Common myeloid progenitor, CD34-positive (primary cell): ENCODE measurements around the gene DFFB.
"Not testable (repeated sequence)": the region's sequence is repeated elsewhere in the genome, so short reads cannot be mapped to it uniquely, and the experiment has no call there.

Experiments used
- CTCF ChIA-PET: fragments of 350-600 bp; sonication (Branson Sonifier 250); formaldehyde crosslinking; loops from one replicate; lab custom pipeline; 2021; ENCODE audit warnings: antibody characterized with exemption; lab: Charles Lee
- POLR2A ChIA-PET: fragments of 350-600 bp; sonication (Branson Sonifier 250); formaldehyde crosslinking; loops from one replicate; lab custom pipeline; 2021; ENCODE audit warnings: antibody characterized with exemption; lab: Charles Lee
- DNase-seq, 3 donors: peaks; one replicate each; pipeline versions ENCODE4 v3.0.0 to v3.0.0-alpha.2; 2013
- H3K27ac ChIP-seq, 2 experiments: 1 replicate in 1 of 2; 2 replicates in 1 of 2; pipeline ENCODE4 v1.7.0; 2013; ENCODE audit warnings: inconsistent platforms in 2 of 2, low read length in 2 of 2, mild to moderate bottlenecking in 2 of 2, low read depth in 1 of 2, moderate library complexity in 1 of 2; ENCODE audit not compliant: severe bottlenecking in 2 of 2, insufficient read depth in 1 of 2, poor library complexity in 1 of 2
- H3K27me3 ChIP-seq, 5 experiments: replicated peaks in 2 of 5; 1 replicate in 3 of 5; 2 replicates in 2 of 5; pipeline versions ENCODE4 v1.6.1 to v1.7.0; 2013; ENCODE audit warnings: low read length in 4 of 5, mild to moderate bottlenecking in 2 of 5, moderate library complexity in 2 of 5, inconsistent platforms in 1 of 5; ENCODE audit not compliant: insufficient read depth in 5 of 5, control insufficient read depth in 4 of 5
- H3K36me3 ChIP-seq, 4 experiments: 1 replicate in 2 of 4; 2 replicates in 2 of 4; pipeline versions ENCODE4 v1.6.1 to v1.7.0; 2013; ENCODE audit warnings: low read length in 3 of 4, control low read depth in 1 of 4, mild to moderate bottlenecking in 1 of 4; ENCODE audit not compliant: control insufficient read depth in 4 of 4, insufficient read depth in 4 of 4
- H3K4me1 ChIP-seq, 4 experiments: 1 replicate in 3 of 4; 2 replicates in 1 of 4; pipeline versions ENCODE4 v1.6.1 to v1.7.1; 2013; ENCODE audit warnings: low read length in 3 of 4, mild to moderate bottlenecking in 3 of 4, control low read depth in 1 of 4, inconsistent platforms in 1 of 4, moderate library complexity in 1 of 4; ENCODE audit not compliant: control insufficient read depth in 4 of 4, insufficient read depth in 4 of 4; ENCODE audit errors: control extremely low read depth in 1 of 4
- H3K4me3 ChIP-seq, 7 experiments: 1 replicate in 4 of 7; 2 replicates in 3 of 7; pipeline versions ENCODE4 v1.5.1 to v1.7.0; 2013; ENCODE audit warnings: mild to moderate bottlenecking in 7 of 7, low read length in 6 of 7, moderate library complexity in 6 of 7, inconsistent platforms in 2 of 7, low read depth in 2 of 7, control low read depth in 1 of 7; ENCODE audit not compliant: insufficient read depth in 4 of 7, control insufficient read depth in 1 of 7; ENCODE audit errors: extremely low read depth in 1 of 7
- H3K9me3 ChIP-seq, 5 experiments: 1 replicate in 4 of 5; 2 replicates in 1 of 5; pipeline versions ENCODE4 v1.6.1 to v1.7.1; 2013; ENCODE audit warnings: low read length in 4 of 5, mild to moderate bottlenecking in 2 of 5, inconsistent platforms in 1 of 5, low read depth in 1 of 5, moderate library complexity in 1 of 5; ENCODE audit not compliant: control insufficient read depth in 4 of 5, insufficient read depth in 2 of 5; ENCODE audit errors: control extremely low read depth in 1 of 5
- WGBS: methylation state at CpG from one replicate; pipeline ENCODE4 v1.1.5; 2013; ENCODE audit not compliant: insufficient coverage; 5-methylcytosine and 5-hydroxymethylcytosine counted together

Gene DFFB

GRCh38 chr1:3917761-3918160 lies 60.5 kb downstream of the DFFB start:
- Histone ChIP-seq H3K27ac (no peak overlapping the region), H3K27me3 (peaks cover 0 to 23% (median 0%) of the 10 kb centered on the region in 5 experiments), H3K9me3 (no peaks in the 10 kb centered on the region), H3K4me1 (peaks cover 0 to 3% (median 0%) of the 10 kb centered on the region in 4 experiments), H3K4me3 (no peak overlapping the region), H3K36me3 (no peaks in the 10 kb centered on the region)
- CTCF ChIA-PET: no interaction called here
- no peak for DNase-seq
- POLR2A ChIA-PET: no interaction called here
- WGBS: 98% methylated on average over 7 of the region's 8 CpGs

- H3K4me3 ChIP-seq, POLR2A ChIA-PET, H3K27ac ChIP-seq, H3K4me1 ChIP-seq, CTCF ChIA-PET, DNase-seq, H3K36me3 ChIP-seq, H3K9me3 ChIP-seq: not testable (repeated sequence)
- 97% methylated on average over 4 of the region's 6 CpGs for WGBS
- peaks cover 0 to 22% (median 0%) of the 10 kb centered on the region in 5 experiments for H3K27me3 ChIP-seq
These were observed 61.1 kb downstream of the DFFB start for GRCh38 chr1:3918359-3918758.

GRCh38 chr1:3918966-3919611 lies 61.8 kb downstream of the DFFB start:
- H3K9me3 ChIP-seq: no peaks in the 10 kb centered on the region
- H3K27me3 ChIP-seq: peaks cover 0 to 22% (median 0%) of the 10 kb centered on the region in 5 experiments
- H3K36me3 ChIP-seq: no peaks in the 10 kb centered on the region
- peaks cover 0 to 3% (median 0%) of the 10 kb centered on the region in 4 experiments for H3K4me1 ChIP-seq
- POLR2A ChIA-PET: no interaction called here
- 88% methylated on average over 14 of the region's 15 CpGs for WGBS
- CTCF ChIA-PET: no interaction called here
- H3K4me3 ChIP-seq: no peak overlapping the region
- no peak overlapping the region for H3K27ac ChIP-seq
- no peak for DNase-seq

- Histone ChIP-seq H3K9me3 (no peaks in the 10 kb centered on the region), H3K36me3 (no peaks in the 10 kb centered on the region), H3K4me3 (no peak overlapping the region), H3K4me1 (peaks cover 0 to 3% (median 0%) of the 10 kb centered on the region in 4 experiments), H3K27me3 (peaks cover 0 to 26% (median 0%) of the 10 kb centered on the region in 5 experiments), H3K27ac (no peak overlapping the region)
- ChIA-PET POLR2A (no interaction called here), CTCF (no interaction called here)
- no peak for DNase-seq
- 89% methylated on average over 2 of the region's 5 CpGs for WGBS
These were observed 62.4 kb downstream of the DFFB start for GRCh38 chr1:3919706-3920105.

GRCh38 chr1:3921765-3922164 lies 64.5 kb downstream of the DFFB start:
- H3K4me3 ChIP-seq: no peak overlapping the region
- POLR2A ChIA-PET: interaction anchor here (0.6 kb wide), 1 partner anchor 21 kb away, joined by 5 read pairs; no protein-coding TSS in a partner anchor

GRCh38 chr1:3922201-3922725 lies 65.0 kb downstream of the DFFB start:
- peaks cover 0 to 3% (median 0%) of the 10 kb centered on the region in 4 experiments for H3K4me1 ChIP-seq
- H3K27ac ChIP-seq: no peak overlapping the region
- 97% methylated on average over 5 of the region's 6 CpGs for WGBS
- H3K27me3 ChIP-seq: peaks cover 0 to 34% (median 0%) of the 10 kb centered on the region in 5 experiments
- H3K9me3 ChIP-seq: no peaks in the 10 kb centered on the region
- no peak overlapping the region for H3K4me3 ChIP-seq
- POLR2A ChIA-PET: interaction anchor here (0.6 kb wide), 1 partner anchor 21 kb away, joined by 5 read pairs; no protein-coding TSS in a partner anchor
- DNase-seq: no peak
- CTCF ChIA-PET: interaction anchor here (1.7 kb wide), 1 partner anchor 10 kb away, joined by 7 read pairs; no protein-coding TSS in a partner anchor
- no peaks in the 10 kb centered on the region for H3K36me3 ChIP-seq

More at GRCh38 chr1:3921765-3922164, 64.5 kb downstream of the DFFB start:
- H3K27ac ChIP-seq: no peak overlapping the region
- H3K4me1 ChIP-seq: peaks cover 0 to 3% (median 0%) of the 10 kb centered on the region in 4 experiments
- H3K9me3 ChIP-seq: no peaks in the 10 kb centered on the region
- DNase-seq: no peak
- WGBS: 69% methylated on average over 8 of the region's 8 CpGs
- no peaks in the 10 kb centered on the region for H3K36me3 ChIP-seq
- CTCF ChIA-PET: interaction anchor here (1.7 kb wide), 1 partner anchor 10 kb away, joined by 7 read pairs; no protein-coding TSS in a partner anchor
- H3K27me3 ChIP-seq: peaks cover 0 to 34% (median 0%) of the 10 kb centered on the region in 5 experiments

GRCh38 chr1:3922851-3923250 lies 65.6 kb downstream of the DFFB start:
- WGBS: 91% methylated on average over 6 of the region's 6 CpGs
- Histone ChIP-seq H3K27me3 (peaks cover 0 to 30% (median 0%) of the 10 kb centered on the region in 5 experiments), H3K27ac (no peak overlapping the region), H3K4me1 (peaks cover 0 to 3% (median 0%) of the 10 kb centered on the region in 4 experiments), H3K36me3 (no peaks in the 10 kb centered on the region), H3K9me3 (no peaks in the 10 kb centered on the region), H3K4me3 (no peak overlapping the region)
- no peak for DNase-seq
- ChIA-PET POLR2A (no interaction called here), CTCF (no interaction called here)
